GM12875 (cell line): ENCODE results near the gene CTRL.

Experiments
- H3K4me3 ChIP-seq: one replicate; pipeline ENCODE4 v1.5.1; 2011; ENCODE audit warnings: low read depth, low read length, control low read depth
- TF ChIP-seq, protein P1 (sequence below): IDR thresholded peaks from 2 replicates; pipeline ENCODE4 v1.5.1; 2011; ENCODE audit warnings: low read depth, mild to moderate bottlenecking, control low read depth, inconsistent platforms, low read length, moderate library complexity, borderline replicate concordance; ENCODE audit not compliant: insufficient read depth

The CTRL gene

DNA sequence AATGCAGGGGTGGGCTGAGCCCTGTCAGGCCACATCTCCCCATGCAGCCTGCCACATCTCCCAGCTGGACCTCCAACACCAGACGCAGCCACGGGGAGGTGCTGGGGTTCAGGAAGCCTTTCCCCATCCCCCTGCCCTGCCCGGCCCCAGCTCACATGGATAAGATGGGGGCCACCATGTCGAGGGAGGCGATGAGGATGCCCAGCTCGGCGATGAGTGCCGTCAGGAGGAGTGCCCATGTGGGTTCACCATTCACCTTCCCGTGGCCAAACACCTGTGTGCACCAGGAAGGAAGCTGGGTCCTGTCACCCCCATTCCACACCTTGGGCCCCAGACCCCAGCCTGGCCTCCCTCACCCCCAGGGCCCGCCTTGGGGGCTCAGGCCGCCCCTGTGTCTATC is 18.0 kb upstream of the CTRL start:
- TF ChIP-seq, protein P1, sequence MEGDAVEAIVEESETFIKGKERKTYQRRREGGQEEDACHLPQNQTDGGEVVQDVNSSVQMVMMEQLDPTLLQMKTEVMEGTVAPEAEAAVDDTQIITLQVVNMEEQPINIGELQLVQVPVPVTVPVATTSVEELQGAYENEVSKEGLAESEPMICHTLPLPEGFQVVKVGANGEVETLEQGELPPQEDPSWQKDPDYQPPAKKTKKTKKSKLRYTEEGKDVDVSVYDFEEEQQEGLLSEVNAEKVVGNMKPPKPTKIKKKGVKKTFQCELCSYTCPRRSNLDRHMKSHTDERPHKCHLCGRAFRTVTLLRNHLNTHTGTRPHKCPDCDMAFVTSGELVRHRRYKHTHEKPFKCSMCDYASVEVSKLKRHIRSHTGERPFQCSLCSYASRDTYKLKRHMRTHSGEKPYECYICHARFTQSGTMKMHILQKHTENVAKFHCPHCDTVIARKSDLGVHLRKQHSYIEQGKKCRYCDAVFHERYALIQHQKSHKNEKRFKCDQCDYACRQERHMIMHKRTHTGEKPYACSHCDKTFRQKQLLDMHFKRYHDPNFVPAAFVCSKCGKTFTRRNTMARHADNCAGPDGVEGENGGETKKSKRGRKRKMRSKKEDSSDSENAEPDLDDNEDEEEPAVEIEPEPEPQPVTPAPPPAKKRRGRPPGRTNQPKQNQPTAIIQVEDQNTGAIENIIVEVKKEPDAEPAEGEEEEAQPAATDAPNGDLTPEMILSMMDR = no peak
- no peak overlapping the region for H3K4me3 ChIP-seq

DNA sequence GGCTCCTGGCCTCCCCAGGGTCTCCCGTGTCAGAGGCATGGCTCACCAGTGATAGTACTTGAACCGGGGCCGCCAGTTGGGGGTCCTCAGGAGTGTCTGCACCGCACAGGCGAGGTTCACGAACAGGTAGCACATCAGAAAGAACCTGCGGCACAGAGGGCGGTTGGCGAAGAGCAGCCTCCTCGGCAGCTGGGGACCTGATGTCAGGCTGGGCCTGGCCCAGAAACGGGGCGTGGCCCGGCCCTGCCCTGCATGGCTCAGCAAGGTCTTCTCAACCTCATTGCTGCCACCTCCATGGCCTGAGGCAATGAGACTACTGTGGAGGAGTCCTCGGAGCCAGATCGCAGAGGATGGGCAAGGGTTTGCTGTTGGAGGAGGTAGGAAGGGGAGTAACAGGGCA is 16.4 kb upstream of the CTRL start:
- no peak overlapping the region for H3K4me3 ChIP-seq
- TF ChIP-seq, protein P1 = no peak

DNA sequence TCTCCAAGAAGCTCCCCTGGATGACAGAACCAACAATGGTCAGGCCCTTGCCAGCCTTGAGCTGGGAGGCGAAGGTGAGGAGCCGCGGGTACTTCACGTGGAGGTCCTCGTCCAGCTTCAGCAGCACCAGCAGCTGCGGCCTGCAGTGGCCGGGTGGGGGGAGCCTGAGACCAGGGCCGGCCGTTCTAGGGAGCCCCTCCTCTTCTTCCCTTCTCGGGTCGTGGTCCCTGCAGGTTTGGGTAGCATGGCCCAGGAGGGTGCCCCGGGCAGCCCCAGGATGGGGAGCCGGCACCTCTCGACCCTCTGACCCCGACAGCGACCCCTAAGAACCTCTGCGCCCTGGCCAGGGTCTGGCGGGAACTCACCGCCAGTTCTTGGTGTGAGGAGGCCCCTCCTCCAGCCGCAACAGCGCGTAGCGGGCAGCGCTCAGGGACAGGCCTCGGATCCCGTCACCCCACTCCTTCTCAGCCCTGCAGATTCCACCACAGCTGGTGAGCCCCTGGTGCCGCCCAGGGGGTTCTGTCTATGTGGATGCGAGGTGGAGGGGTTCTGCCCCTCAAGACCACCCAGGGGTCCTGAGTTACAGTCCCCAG is 15.4 kb upstream of the CTRL start:
- TF ChIP-seq, protein P1 = no peak

DNA sequence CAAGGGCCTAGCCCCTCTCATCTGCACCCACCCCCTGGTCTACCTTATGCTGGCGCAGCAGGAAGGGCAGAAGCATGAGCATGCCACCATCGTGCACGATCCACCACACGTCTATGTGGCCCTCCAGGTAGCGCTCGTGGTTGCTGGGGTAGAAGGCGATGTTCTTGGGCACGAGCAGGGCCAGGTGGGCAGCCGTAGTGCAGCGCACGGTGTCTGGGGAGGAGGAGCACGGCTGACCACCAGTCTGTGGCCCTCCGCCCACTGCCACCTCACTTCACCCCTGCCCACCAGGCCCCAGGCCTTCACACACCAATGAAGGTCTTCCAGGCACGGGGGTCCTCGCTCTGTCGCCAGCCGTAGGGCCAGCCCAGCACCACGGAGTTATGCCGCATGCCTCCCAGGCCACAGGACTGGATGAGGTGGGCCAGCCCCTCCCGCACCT is 14.5 kb upstream of the CTRL start:
- TF ChIP-seq, protein P1 = no peak
- no peak overlapping the region for H3K4me3 ChIP-seq

More for the DNA sequence above, 15.4 kb upstream of the CTRL start:
- no peak overlapping the region for H3K4me3 ChIP-seq

DNA sequence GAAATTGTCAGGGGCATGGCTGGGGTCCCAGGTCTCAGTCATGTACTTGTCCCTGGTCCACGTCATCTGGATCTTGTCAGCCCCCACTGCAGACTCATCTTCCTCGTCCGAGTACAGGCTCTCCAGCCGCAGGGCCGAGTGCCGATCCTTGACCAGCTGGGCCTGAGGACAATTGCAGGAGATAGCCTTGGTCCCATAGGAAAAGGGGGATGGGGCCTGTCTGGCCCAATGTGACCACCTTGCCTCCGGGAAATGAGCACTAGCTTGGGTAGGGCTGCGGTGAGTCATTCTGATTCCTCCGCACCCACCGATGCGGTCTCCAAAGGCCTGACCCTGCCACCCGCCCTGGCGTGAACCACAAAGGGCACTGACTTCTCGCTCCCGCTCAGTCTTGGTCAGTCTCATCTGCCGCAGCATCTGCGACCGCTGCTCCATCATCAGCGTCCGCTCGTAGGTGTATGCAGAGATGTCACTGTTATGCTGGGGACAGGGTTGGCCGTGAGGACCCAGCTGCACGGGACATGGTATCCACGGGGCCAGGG is 13.8 kb upstream of the CTRL start:
- H3K4me3 ChIP-seq = no peak overlapping the region
- TF ChIP-seq, protein P1 = no peak

DNA sequence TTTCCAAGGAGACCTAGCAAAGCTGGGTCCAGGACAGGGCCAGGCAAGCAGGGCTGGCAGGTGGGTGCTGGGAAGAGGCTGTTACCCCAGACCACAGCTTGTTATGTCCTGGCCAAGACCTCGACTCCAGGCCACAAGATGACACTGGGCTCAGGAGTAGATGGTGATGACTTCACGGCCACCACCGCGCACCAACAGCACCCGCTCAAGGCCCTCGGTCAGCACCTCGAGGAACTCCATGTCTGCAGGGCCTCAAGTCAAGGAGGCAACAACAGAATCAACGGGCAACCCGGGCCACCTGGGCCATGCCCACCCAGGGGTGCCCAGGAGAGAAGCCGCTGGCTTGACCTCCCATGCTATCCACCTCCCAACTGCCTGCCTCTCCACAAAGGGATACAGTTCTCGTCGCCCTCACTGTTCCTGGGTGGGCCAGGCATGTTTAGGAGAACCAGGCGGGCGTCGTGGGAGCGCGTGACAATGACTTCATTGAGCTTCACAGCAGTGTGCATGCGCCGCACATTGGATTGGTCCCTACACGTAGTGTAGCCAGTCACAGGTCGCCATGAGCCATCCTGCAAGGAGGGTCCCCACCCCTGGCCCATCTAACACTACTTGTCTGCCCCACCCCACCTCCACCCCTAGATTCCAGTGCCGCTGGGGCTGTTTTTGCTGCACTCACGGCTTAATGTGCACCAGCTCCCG is 13.2 kb upstream of the CTRL start:
- TF ChIP-seq, protein P1 = no peak
- no peak overlapping the region for H3K4me3 ChIP-seq
